Neuronal stem cell (in vitro differentiated cells): ENCODE results near the gene SLC6A9.

Experiments
- DNase-seq: peaks from one replicate; pipeline ENCODE4 v3.0.0-alpha.2; 2013; ENCODE audit warnings: low spot score
- H2AFZ ChIP-seq: one replicate; pipeline ENCODE4 v1.6.1; 2013; ENCODE audit warnings: mild to moderate bottlenecking, low read length, inconsistent platforms
- H2AK5ac ChIP-seq: 2 replicates; pipeline ENCODE4 v1.6.1; 2013; ENCODE audit warnings: low read depth, mild to moderate bottlenecking, inconsistent platforms, low read length, moderate library complexity, mixed read lengths
- H2BK120ac ChIP-seq: 2 replicates; pipeline ENCODE4 v1.6.1; 2013; ENCODE audit warnings: low read depth, mild to moderate bottlenecking, inconsistent platforms, low read length, moderate library complexity, mixed read lengths
- H2BK12ac ChIP-seq: one replicate; pipeline ENCODE4 v1.6.1; 2013; ENCODE audit warnings: low read length, inconsistent platforms
- H2BK15ac ChIP-seq: 2 replicates; pipeline ENCODE4 v1.6.1; 2013; ENCODE audit warnings: mild to moderate bottlenecking, low read length, inconsistent platforms, mixed read lengths
- H2BK5ac ChIP-seq: one replicate; pipeline ENCODE4 v1.6.1; 2013; ENCODE audit warnings: inconsistent platforms, mild to moderate bottlenecking, low read length, moderate library complexity
- H3K14ac ChIP-seq: one replicate; pipeline ENCODE4 v1.6.1; 2013; ENCODE audit warnings: low read length, inconsistent platforms
- H3K18ac ChIP-seq: 2 replicates; pipeline ENCODE4 v1.6.1; 2013; ENCODE audit warnings: low read length, inconsistent platforms
- H3K23ac ChIP-seq: 2 replicates; pipeline ENCODE4 v1.6.1; 2013; ENCODE audit warnings: low read depth, mild to moderate bottlenecking, mixed read lengths, low read length, inconsistent platforms; ENCODE audit not compliant: poor library complexity
- H3K27ac ChIP-seq: replicated peaks from 3 replicates; pipeline ENCODE4 v1.5.1; 2013; ENCODE audit warnings: low read length, inconsistent platforms
- H3K27me3 ChIP-seq, 3 experiments: 2 replicates each; pipeline ENCODE4 v1.6.1; 2013; ENCODE audit warnings: low read length in 3 of 3, mild to moderate bottlenecking in 2 of 3, inconsistent platforms in 1 of 3, low read depth in 1 of 3, mixed read lengths in 1 of 3, moderate library complexity in 1 of 3; ENCODE audit not compliant: control insufficient read depth in 3 of 3, insufficient read depth in 3 of 3
- H3K36me3 ChIP-seq, 2 donors: replicated peaks in 1 of 2; 2 replicates each; pipeline ENCODE4 v1.6.1; 2013; ENCODE audit warnings: low read length in 2 of 2; ENCODE audit not compliant: control insufficient read depth in 2 of 2, insufficient read depth in 2 of 2
- H3K4ac ChIP-seq: 2 replicates; pipeline ENCODE4 v1.6.1; 2013; ENCODE audit warnings: inconsistent platforms, mild to moderate bottlenecking, low read length, moderate library complexity
- H3K4me1 ChIP-seq, 2 donors: 1 replicate in 1 of 2; 2 replicates in 1 of 2; pipeline ENCODE4 v1.6.1; 2013; ENCODE audit warnings: low read length in 2 of 2, low read depth in 1 of 2; ENCODE audit not compliant: control insufficient read depth in 2 of 2, insufficient read depth in 1 of 2
- H3K4me2 ChIP-seq: one replicate; pipeline ENCODE4 v1.6.1; 2013; ENCODE audit warnings: mild to moderate bottlenecking, low read length, inconsistent platforms; ENCODE audit not compliant: insufficient read depth, poor library complexity, severe bottlenecking
- H3K4me3 ChIP-seq, 2 donors: 2 replicates each; pipeline ENCODE4 v1.5.1; 2013; ENCODE audit warnings: low read length in 2 of 2, mild to moderate bottlenecking in 2 of 2, inconsistent platforms in 1 of 2, moderate library complexity in 1 of 2
- H3K79me1 ChIP-seq: one replicate; pipeline ENCODE4 v1.6.1; 2013; ENCODE audit warnings: low read depth, mild to moderate bottlenecking, inconsistent platforms, low read length, moderate library complexity
- H3K9ac ChIP-seq: one replicate; pipeline ENCODE4 v1.6.1; 2013; ENCODE audit warnings: mild to moderate bottlenecking, low read depth, low read length, inconsistent platforms; ENCODE audit not compliant: poor library complexity
- H3K9me3 ChIP-seq, 2 donors: replicated peaks in 1 of 2; 2 replicates each; pipeline versions ENCODE3 to v1.6.1; 2013; ENCODE audit warnings: low read length in 2 of 2, mild to moderate bottlenecking in 2 of 2, inconsistent platforms in 1 of 2, low read depth in 1 of 2, mixed read lengths in 1 of 2, moderate library complexity in 1 of 2; ENCODE audit not compliant: control insufficient read depth in 2 of 2, insufficient read depth in 1 of 2
- H4K8ac ChIP-seq: one replicate; pipeline ENCODE4 v1.6.1; 2013; ENCODE audit warnings: low read depth, mild to moderate bottlenecking, inconsistent platforms, low read length, moderate library complexity
- H4K91ac ChIP-seq: one replicate; pipeline ENCODE4 v1.6.1; 2013; ENCODE audit warnings: low read length, low read depth, mild to moderate bottlenecking, inconsistent platforms; ENCODE audit not compliant: poor library complexity
- WGBS, 2 donors: extraction: QIAGEN DNeasy Blood & Tissue Kit; methylation state at CpG; one replicate each; pipeline ENCODE4 v1.1.7; 2013; ENCODE audit warnings: missing lambda C conversion rate in 2 of 2, mixed read lengths in 1 of 2; ENCODE audit not compliant: insufficient read length in 2 of 2, insufficient replicate concordance in 1 of 2; ENCODE audit errors: extremely low coverage in 2 of 2; 5-methylcytosine and 5-hydroxymethylcytosine counted together

Gene SLC6A9

DNA sequence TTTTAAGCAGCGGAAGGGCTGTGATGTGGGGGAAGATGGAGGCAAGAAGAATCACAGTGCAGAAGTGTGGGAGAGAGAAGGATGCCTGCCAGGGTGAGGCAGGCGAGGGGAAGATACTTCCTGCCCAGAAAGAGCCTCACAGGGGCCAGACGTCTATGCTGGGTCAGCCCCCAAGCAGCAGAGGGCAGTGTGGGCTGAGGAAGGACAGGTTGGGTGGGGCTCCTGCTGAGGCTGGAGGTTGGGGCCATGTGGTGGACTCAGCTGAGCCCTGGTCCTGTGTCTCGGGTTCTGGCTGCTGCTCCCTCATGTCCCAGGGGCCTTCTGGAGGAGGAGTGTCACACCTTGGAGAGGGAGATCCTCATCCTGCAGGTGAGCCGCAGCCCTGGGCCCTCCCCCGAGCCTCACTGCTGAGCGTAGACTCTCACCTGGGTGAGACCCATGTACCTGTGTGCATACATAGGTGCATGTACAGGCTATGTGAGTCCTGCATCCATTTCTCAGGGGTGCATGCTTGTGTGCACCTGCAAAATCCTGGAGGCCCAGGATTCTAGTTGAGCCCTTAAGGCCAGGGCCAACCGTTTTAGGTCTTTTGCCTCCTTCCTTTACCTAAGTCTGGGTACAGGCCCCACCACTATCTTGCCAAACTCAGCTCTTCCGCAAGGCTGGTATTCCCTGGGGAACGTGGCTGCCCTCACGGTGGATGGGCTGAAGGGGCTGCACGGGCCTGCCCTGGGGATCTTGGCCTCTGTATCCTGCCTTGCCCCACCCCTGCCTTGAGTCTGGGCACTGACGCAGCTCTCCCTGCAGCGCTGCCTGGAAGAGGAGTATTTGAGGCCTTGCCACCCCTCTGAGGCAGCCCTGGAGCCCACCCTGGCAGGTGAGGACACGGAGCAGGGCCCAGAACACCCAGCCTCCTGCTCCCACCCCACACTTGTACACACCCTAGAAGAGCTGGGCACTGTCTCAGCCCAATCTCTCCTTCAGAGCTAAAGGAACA lies 36.2 kb downstream of the SLC6A9 start:
- peaks cover 2 to 11% of the 10 kb centered on the region in 2 donors for H3K36me3 ChIP-seq
- H3K14ac ChIP-seq, result no peak overlapping the region
- no peak overlapping the region for H3K4me2 ChIP-seq
- no peak overlapping the region for H3K9ac ChIP-seq
- H3K27me3 ChIP-seq, result no peaks in the 10 kb centered on the region
- H2AFZ ChIP-seq, result no peak overlapping the region
- H4K8ac ChIP-seq, result no peak overlapping the region
- H2AK5ac ChIP-seq, result peak overlapping the region; percentile 86
- H3K9me3 ChIP-seq, result no peaks in the 10 kb centered on the region
- peak overlapping the region; percentile 86 for H3K23ac ChIP-seq
- H2BK15ac ChIP-seq, result peak overlapping the region; percentile 77
- peak overlapping the region; percentile 80 for H3K18ac ChIP-seq
- H3K79me1 ChIP-seq, result peaks cover 2% of the 10 kb centered on the region
- no peak overlapping the region for H3K27ac ChIP-seq
- peak overlapping the region; percentile 41 for H3K4ac ChIP-seq
- peaks cover 18 to 32% of the 10 kb centered on the region in 2 donors for H3K4me1 ChIP-seq
- no peak overlapping the region for H3K4me3 ChIP-seq
- WGBS, 2 donors, result no CpG with 5 or more reads among the region's 15 CpGs
- H4K91ac ChIP-seq, result peak overlapping the region; percentile 17
- no peak overlapping the region for H2BK5ac ChIP-seq
- no peak overlapping the region for H2BK12ac ChIP-seq
- H2BK120ac ChIP-seq, result peak overlapping the region; percentile 64
- DNase-seq, result no peak

DNA sequence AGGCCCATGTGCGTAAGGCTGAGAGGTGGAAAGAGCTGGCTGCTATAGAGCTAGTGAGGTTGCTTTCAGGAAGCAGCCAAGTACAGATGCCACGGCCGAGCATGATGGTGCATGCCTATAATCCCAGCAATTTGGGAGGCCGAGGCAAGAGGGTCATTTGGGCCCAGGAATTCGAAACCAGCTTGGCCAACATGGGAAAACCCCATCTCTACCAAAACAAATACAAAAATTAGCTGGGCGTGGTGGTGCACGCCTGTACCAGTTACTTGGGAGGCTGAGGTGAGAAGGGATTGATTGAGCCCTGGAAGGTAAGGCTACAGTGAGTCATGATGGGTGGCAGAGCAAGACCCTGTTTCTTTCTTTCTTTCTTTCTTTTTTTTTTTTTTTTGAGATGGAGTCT lies 37.2 kb downstream of the SLC6A9 start:
- Histone ChIP-seq H2BK5ac (no peak overlapping the region), H3K4ac (no peak overlapping the region), H3K9me3 (no peaks in the 10 kb centered on the region), H3K4me3 (no peak overlapping the region), H4K91ac (no peak overlapping the region), H3K14ac (no peak overlapping the region), H2AFZ (no peak overlapping the region), H3K27me3 (no peaks in the 10 kb centered on the region), H3K4me2 (no peak overlapping the region), H4K8ac (no peak overlapping the region), H3K23ac (no peak overlapping the region), H3K36me3 (peaks cover 4 to 10% of the 10 kb centered on the region in 2 donors), H2AK5ac (no peak overlapping the region), H3K27ac (no peak overlapping the region), H3K18ac (no peak overlapping the region), H2BK15ac (no peak overlapping the region), H3K79me1 (peaks cover 2% of the 10 kb centered on the region), H2BK12ac (no peak overlapping the region), H3K4me1 (peaks cover 18 to 32% of the 10 kb centered on the region in 2 donors), H3K9ac (no peak overlapping the region), H2BK120ac (no peak overlapping the region)
- DNase-seq, result no peak
- no CpG with 5 or more reads among the region's 7 CpGs for WGBS, 2 donors

DNA sequence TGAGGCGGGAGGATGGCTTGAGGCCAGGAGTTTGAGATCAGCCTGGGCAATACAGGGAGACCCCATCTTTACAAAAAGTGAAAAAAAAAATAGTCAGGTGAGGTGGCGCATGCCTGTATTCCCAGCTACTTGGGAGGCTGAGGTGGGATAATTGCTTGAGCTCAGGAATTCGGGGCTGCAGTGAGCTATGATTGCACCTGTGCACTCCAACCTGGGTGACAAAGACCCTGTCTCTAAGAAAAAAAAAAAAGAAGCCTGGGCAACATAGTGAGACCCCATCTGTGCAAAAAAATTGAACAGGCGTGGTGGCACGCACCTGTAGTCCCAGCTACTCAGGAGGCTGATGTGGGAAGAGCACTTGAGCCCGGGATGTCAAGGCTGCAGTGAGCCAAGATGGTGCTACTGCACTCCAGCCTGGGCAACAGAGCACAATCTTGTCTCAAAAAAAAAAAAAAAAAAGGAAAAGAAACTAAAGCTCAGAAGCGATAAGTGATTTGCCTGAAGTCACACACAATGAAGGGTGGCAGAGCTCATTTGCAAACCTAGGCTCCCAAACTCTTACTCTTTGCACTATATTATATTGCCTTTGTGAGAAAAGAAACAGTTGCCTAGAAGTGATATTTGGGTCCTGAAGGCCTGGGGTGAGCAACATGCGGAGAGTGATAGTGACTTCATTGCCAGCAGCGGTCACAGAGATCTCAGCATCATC lies 37.9 kb downstream of the SLC6A9 start:
- Histone ChIP-seq H3K4me2 (no peak overlapping the region), H2BK5ac (no peak overlapping the region), H2BK120ac (no peak overlapping the region), H3K4me1 (peaks cover 18 to 32% of the 10 kb centered on the region in 2 donors), H3K36me3 (peaks cover 4 to 8% of the 10 kb centered on the region in 2 donors), H3K9me3 (no peaks in the 10 kb centered on the region), H4K8ac (no peak overlapping the region), H3K14ac (no peak overlapping the region), H3K23ac (no peak overlapping the region), H3K4ac (no peak overlapping the region), H3K4me3 (no peak overlapping the region), H2BK15ac (no peak overlapping the region), H2BK12ac (no peak overlapping the region), H2AK5ac (no peak overlapping the region), H4K91ac (no peak overlapping the region), H3K79me1 (peaks cover 2% of the 10 kb centered on the region), H3K27me3 (no peaks in the 10 kb centered on the region), H2AFZ (no peak overlapping the region), H3K18ac (no peak overlapping the region), H3K27ac (no peak overlapping the region), H3K9ac (no peak overlapping the region)
- WGBS, 2 donors, result no CpG with 5 or more reads among the region's 9 CpGs
- DNase-seq, result no peak
